ENCODE data around the gene PDZD4.

- TF ChIP-seq CTCF (conservative IDR thresholded peaks at IDR 0.05; ENCODE audit: low read depth, low read length) (no peak), EZH2 (IDR thresholded peaks at IDR 0.05; ENCODE audit: low read length, unreplicated experiment) (no peak), EZH2phosphoT487 (IDR thresholded peaks at IDR 0.05; ENCODE audit: borderline replicate concordance, low read length) (no peak)
Observed at GRCh38 chrX:153874085-153874365, 43.7 kb upstream of the PDZD4 start.
